GM23338 (cell line): ENCODE data around the gene TBX1. TPM values are rescaled to one million over a fixed set of nuclear protein-coding genes. Genes with fewer than 3 reads are reported as not detected.

Source experiments
- ATAC-seq: fragments of 200-7000 bp; cut with Tn5 transposase; 3 replicates; pipeline ENCODE4 v1.9.1; 2020
- DNase-seq: peaks from one replicate; pipeline ENCODE4 v3.0.0-alpha.2; 2015; ENCODE audit warnings: low spot score
- H2AFZ ChIP-seq: fragments of 200-600 bp; sonication (generic); 2 replicates; pipeline ENCODE4 v1.8.0; 2016; ENCODE audit warnings: antibody characterized with exemption, mild to moderate bottlenecking, moderate library complexity
- H3F3A ChIP-seq: fragments of 200-600 bp; sonication (generic); replicated peaks from 2 replicates; pipeline ENCODE4 v1.8.0; 2017; ENCODE audit warnings: antibody characterized with exemption, mixed run types, low read depth
- H3K27ac ChIP-seq: fragments of 200-600 bp; sonication (generic); 2 replicates; pipeline ENCODE4 v1.6.1; 2016; ENCODE audit warnings: low read depth
- H3K27me3 ChIP-seq: fragments of 200-600 bp; sonication (generic); 2 replicates; pipeline ENCODE4 v1.8.0; 2016; ENCODE audit warnings: mild to moderate bottlenecking, mixed run types, moderate library complexity; ENCODE audit not compliant: insufficient read depth
- H3K36me3 ChIP-seq: fragments of 200-600 bp; sonication (generic); 2 replicates; pipeline ENCODE4 v1.8.0; 2016; ENCODE audit warnings: mild to moderate bottlenecking; ENCODE audit not compliant: insufficient read depth
- H3K4me1 ChIP-seq: fragments of 200-600 bp; sonication (generic); 2 replicates; pipeline ENCODE4 v1.8.0; 2016; ENCODE audit warnings: mild to moderate bottlenecking, moderate library complexity; ENCODE audit not compliant: insufficient read depth
- H3K4me2 ChIP-seq: fragments of 200-600 bp; sonication (generic); 2 replicates; pipeline ENCODE4 v1.7.1; 2017; ENCODE audit warnings: mixed run types
- H3K4me3 ChIP-seq: fragments of 200-600 bp; sonication (generic); 2 replicates; pipeline ENCODE4 v1.6.1; 2016; ENCODE audit warnings: mixed run types
- H3K79me2 ChIP-seq: fragments of 200-600 bp; sonication (generic); replicated peaks from 2 replicates; pipeline ENCODE4 v1.8.0; 2017; ENCODE audit warnings: mild to moderate bottlenecking; ENCODE audit not compliant: insufficient read depth
- H3K9me2 ChIP-seq: fragments of 200-600 bp; sonication (generic); 2 replicates; pipeline ENCODE4 v1.8.0; 2017; ENCODE audit not compliant: insufficient read depth
- H4K20me1 ChIP-seq: fragments of 200-600 bp; sonication (generic); replicated peaks from 2 replicates; pipeline ENCODE4 v1.8.0; 2017; ENCODE audit warnings: mild to moderate bottlenecking; ENCODE audit not compliant: insufficient read depth
- H3K27ac Mint-ChIP-seq: 2 replicates; pipeline ENCODE4 v1.8.0; 2020; ENCODE audit warnings: inconsistent platforms, mild to moderate bottlenecking, moderate library complexity, mixed read lengths
- H3K27me3 Mint-ChIP-seq: 3 replicates; pipeline ENCODE4 v1.8.0; 2022; ENCODE audit warnings: low read depth, mild to moderate bottlenecking, moderate library complexity, mixed read lengths, inconsistent platforms; ENCODE audit not compliant: insufficient read depth, poor library complexity
- H3K36me3 Mint-ChIP-seq: 3 replicates; pipeline ENCODE4 v1.8.0; 2021; ENCODE audit warnings: low read depth, mild to moderate bottlenecking, inconsistent platforms, moderate library complexity, mixed read lengths
- H3K4me1 Mint-ChIP-seq: 3 replicates; pipeline ENCODE4 v1.8.0; 2020; ENCODE audit warnings: mild to moderate bottlenecking, inconsistent platforms, mixed read lengths
- H3K4me3 Mint-ChIP-seq: 3 replicates; pipeline ENCODE4 v1.8.0; 2021; ENCODE audit warnings: moderate library complexity, mild to moderate bottlenecking, inconsistent platforms, mixed read lengths
- H3K9me3 Mint-ChIP-seq: 3 replicates; pipeline ENCODE4 v1.8.0; 2020; ENCODE audit warnings: moderate library complexity, mild to moderate bottlenecking, inconsistent platforms, mixed read lengths
- CREB1 ChIP-seq: fragments of 250-450 bp; sonication (Bioruptor Pico); IDR thresholded peaks from 2 replicates; pipeline ENCODE4 v1.5.0; 2020; ENCODE audit warnings: low read depth, mild to moderate bottlenecking, moderate library complexity
- ETS1 ChIP-seq: IDR thresholded peaks from 2 replicates; pipeline ENCODE4 v1.6.1; 2016; ENCODE audit warnings: antibody characterized with exemption
- EZH2 ChIP-seq: fragments of 200-600 bp; sonication (generic); IDR thresholded peaks from one replicate; pipeline ENCODE4 v1.8.0; 2017; ENCODE audit warnings: antibody characterized with exemption, mild to moderate bottlenecking, low read depth; ENCODE audit not compliant: unreplicated experiment
- EZH2phosphoT487 ChIP-seq: fragments of 200-600 bp; sonication (generic); IDR thresholded peaks from one replicate; pipeline ENCODE4 v1.8.1; 2018; ENCODE audit warnings: antibody characterized with exemption; ENCODE audit not compliant: unreplicated experiment
- JUNB ChIP-seq: IDR thresholded peaks from one replicate; pipeline ENCODE4 v1.6.1; 2016; ENCODE audit warnings: antibody characterized with exemption; ENCODE audit not compliant: unreplicated experiment
- NANOG ChIP-seq: IDR thresholded peaks from 2 replicates; pipeline ENCODE4 v1.6.1; 2016; ENCODE audit warnings: antibody characterized with exemption, borderline replicate concordance
- POLR2AphosphoS5 ChIP-seq: IDR thresholded peaks from 2 replicates; pipeline ENCODE4 v1.6.1; 2016; ENCODE audit warnings: antibody characterized with exemption, low read depth
- STAT1 ChIP-seq: IDR thresholded peaks from one replicate; pipeline ENCODE4 v1.6.1; 2016; ENCODE audit warnings: antibody characterized with exemption; ENCODE audit not compliant: unreplicated experiment
- ZNF114 ChIP-seq: fragments of 250-450 bp; sonication (Bioruptor Pico); IDR thresholded peaks from 2 replicates; pipeline ENCODE4 v1.5.0; 2020; ENCODE audit warnings: mild to moderate bottlenecking, moderate library complexity
- ZNF331 ChIP-seq: fragments of 250-450 bp; sonication (Bioruptor Pico); IDR thresholded peaks from 2 replicates; pipeline ENCODE4 v1.5.0; 2020; ENCODE audit warnings: low read depth, mild to moderate bottlenecking, moderate library complexity
- polyA plus RNA-seq: library from polyadenylated mRNA; unstranded; fragments of >200 nt; fragmentation: Nextera tagmentation; extraction: Ambion mirVana; gene quantifications from 2 replicates; pipeline ENCODE4 v1.2.1, GENCODE V29; 2016
- total RNA-seq: library from RNA; depleted of rRNA; stranded (reverse); fragments of >200 nt; shearing (Covaris generic); gene quantifications from 2 replicates; pipeline ENCODE4 v1.2.3, GENCODE V29; 2014
- TF ChIP-seq, protein P1 (sequence below), 2 experiments: fragments of 200-600 bp in 1 of 2; sonication (generic) in 1 of 2; conservative IDR thresholded peaks; 2 replicates each; pipeline versions ENCODE4 v1.5.1 to v1.6.1; 2016 to 2017; ENCODE audit warnings: antibody characterized with exemption in 2 of 2, low read depth in 2 of 2, mild to moderate bottlenecking in 2 of 2, moderate library complexity in 1 of 2
- TF ChIP-seq, protein P2 (sequence below): IDR thresholded peaks from one replicate; pipeline ENCODE4 v1.6.1; 2018; ENCODE audit warnings: antibody characterized with exemption; ENCODE audit not compliant: unreplicated experiment

TBX1 gene
- total and polyA plus RNA-seq, 2 experiments from 2014 or later = 0.19 to 0.66 TPM

- DNase-seq (no peak), ATAC-seq (no peak)
- Histone ChIP-seq H3K79me2 (no peaks in the 10 kb centered on the region), H3K27ac (no peak overlapping the region), H3K4me3 (no peak overlapping the region), H3F3A (no peaks in the 10 kb centered on the region), H3K4me2 (no peak overlapping the region), H4K20me1 (no peaks in the 10 kb centered on the region; the same call in 1 of the 2 replicates), H3K36me3 (no peaks in the 10 kb centered on the region), H3K4me1 (no peaks in the 10 kb centered on the region; the same call in 1 of the 2 replicates), H2AFZ (no peak overlapping the region), H3K9me2 (no peaks in the 10 kb centered on the region), H3K27me3 (peaks cover 36% of the 10 kb centered on the region)
- peaks cover 71% of the 10 kb centered on the region for H3K27me3 Mint-ChIP-seq
- TF ChIP-seq JUNB = no peak
- no peak for TF ChIP-seq CREB1 (CRISPR knock-in tag)
- no peak for TF ChIP-seq EZH2phosphoT487
- no peak overlapping the region for H3K27ac Mint-ChIP-seq
- peaks cover 12% of the 10 kb centered on the region for H3K9me3 Mint-ChIP-seq
- H3K4me3 Mint-ChIP-seq = no peak overlapping the region
- H3K4me1 Mint-ChIP-seq = peaks cover 13% of the 10 kb centered on the region; the same call in 2 of the 3 replicates
- peaks cover 2% of the 10 kb centered on the region; the same call in 1 of the 3 replicates for H3K36me3 Mint-ChIP-seq
Measured at GRCh38 chr22:19728836-19729235, 31.7 kb upstream of the TBX1 start.

DNA sequence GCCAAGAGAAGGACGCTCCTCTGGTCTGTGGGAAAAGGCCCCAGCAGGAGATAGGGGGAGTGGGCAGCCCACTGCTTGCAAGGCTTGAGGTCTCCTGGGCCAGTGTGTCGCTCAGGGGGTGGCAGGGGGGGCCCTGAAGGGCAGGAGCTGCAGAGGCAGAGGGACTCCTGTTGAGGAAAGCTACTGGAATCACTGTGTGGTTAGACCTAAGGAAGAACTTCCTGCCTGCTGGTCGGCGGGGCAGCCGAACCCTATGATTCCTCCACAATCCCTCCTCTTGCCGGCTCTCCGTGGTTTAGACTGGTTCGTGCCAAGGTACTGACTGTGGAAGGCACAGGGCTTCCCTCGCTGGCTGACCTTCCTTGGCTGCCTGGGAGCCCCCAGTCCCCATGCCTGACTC is 31.1 kb upstream of the TBX1 start:
- H3K4me3 Mint-ChIP-seq = no peak overlapping the region
- H3K9me3 Mint-ChIP-seq = peaks cover 12% of the 10 kb centered on the region
- no peaks in the 10 kb centered on the region for H3K9me2 ChIP-seq
- H3K4me2 ChIP-seq = no peak overlapping the region
- H3K36me3 Mint-ChIP-seq = peaks cover 2% of the 10 kb centered on the region; the same call in 1 of the 3 replicates
- H3K36me3 ChIP-seq = no peaks in the 10 kb centered on the region
- peaks cover 29% of the 10 kb centered on the region for H3K27me3 ChIP-seq
- H3K4me1 ChIP-seq = no peaks in the 10 kb centered on the region; the same call in 1 of the 2 replicates
- no peak overlapping the region for H3K27ac Mint-ChIP-seq
- H3K4me3 ChIP-seq = no peak overlapping the region
- no peaks in the 10 kb centered on the region for H3K79me2 ChIP-seq
- H2AFZ ChIP-seq = no peak overlapping the region
- ATAC-seq = no peak
- H3F3A ChIP-seq = no peaks in the 10 kb centered on the region
- H3K27ac ChIP-seq = no peak overlapping the region
- no peak for DNase-seq
- no peaks in the 10 kb centered on the region; the same call in 1 of the 2 replicates for H4K20me1 ChIP-seq
- H3K4me1 Mint-ChIP-seq = peaks cover 13% of the 10 kb centered on the region; the same call in 2 of the 3 replicates
- peaks cover 71% of the 10 kb centered on the region for H3K27me3 Mint-ChIP-seq
- TF ChIP-seq NANOG = no peak
- TF ChIP-seq, protein P1, sequence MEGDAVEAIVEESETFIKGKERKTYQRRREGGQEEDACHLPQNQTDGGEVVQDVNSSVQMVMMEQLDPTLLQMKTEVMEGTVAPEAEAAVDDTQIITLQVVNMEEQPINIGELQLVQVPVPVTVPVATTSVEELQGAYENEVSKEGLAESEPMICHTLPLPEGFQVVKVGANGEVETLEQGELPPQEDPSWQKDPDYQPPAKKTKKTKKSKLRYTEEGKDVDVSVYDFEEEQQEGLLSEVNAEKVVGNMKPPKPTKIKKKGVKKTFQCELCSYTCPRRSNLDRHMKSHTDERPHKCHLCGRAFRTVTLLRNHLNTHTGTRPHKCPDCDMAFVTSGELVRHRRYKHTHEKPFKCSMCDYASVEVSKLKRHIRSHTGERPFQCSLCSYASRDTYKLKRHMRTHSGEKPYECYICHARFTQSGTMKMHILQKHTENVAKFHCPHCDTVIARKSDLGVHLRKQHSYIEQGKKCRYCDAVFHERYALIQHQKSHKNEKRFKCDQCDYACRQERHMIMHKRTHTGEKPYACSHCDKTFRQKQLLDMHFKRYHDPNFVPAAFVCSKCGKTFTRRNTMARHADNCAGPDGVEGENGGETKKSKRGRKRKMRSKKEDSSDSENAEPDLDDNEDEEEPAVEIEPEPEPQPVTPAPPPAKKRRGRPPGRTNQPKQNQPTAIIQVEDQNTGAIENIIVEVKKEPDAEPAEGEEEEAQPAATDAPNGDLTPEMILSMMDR (conservative IDR thresholded peaks at IDR 0.05; ENCODE audit: low read depth in 2 of 2) = no peak
- TF ChIP-seq POLR2AphosphoS5 = no peak
- TF ChIP-seq EZH2phosphoT487 = no peak
- TF ChIP-seq EZH2 = no peak
- no peak for TF ChIP-seq ZNF114 (CRISPR knock-in tag)
- no peak for TF ChIP-seq STAT1
- TF ChIP-seq ETS1 = no peak
- TF ChIP-seq, protein P2, sequence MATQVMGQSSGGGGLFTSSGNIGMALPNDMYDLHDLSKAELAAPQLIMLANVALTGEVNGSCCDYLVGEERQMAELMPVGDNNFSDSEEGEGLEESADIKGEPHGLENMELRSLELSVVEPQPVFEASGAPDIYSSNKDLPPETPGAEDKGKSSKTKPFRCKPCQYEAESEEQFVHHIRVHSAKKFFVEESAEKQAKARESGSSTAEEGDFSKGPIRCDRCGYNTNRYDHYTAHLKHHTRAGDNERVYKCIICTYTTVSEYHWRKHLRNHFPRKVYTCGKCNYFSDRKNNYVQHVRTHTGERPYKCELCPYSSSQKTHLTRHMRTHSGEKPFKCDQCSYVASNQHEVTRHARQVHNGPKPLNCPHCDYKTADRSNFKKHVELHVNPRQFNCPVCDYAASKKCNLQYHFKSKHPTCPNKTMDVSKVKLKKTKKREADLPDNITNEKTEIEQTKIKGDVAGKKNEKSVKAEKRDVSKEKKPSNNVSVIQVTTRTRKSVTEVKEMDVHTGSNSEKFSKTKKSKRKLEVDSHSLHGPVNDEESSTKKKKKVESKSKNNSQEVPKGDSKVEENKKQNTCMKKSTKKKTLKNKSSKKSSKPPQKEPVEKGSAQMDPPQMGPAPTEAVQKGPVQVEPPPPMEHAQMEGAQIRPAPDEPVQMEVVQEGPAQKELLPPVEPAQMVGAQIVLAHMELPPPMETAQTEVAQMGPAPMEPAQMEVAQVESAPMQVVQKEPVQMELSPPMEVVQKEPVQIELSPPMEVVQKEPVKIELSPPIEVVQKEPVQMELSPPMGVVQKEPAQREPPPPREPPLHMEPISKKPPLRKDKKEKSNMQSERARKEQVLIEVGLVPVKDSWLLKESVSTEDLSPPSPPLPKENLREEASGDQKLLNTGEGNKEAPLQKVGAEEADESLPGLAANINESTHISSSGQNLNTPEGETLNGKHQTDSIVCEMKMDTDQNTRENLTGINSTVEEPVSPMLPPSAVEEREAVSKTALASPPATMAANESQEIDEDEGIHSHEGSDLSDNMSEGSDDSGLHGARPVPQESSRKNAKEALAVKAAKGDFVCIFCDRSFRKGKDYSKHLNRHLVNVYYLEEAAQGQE = no peak
- TF ChIP-seq JUNB = no peak
- no peak for TF ChIP-seq ZNF331 (CRISPR knock-in tag)
- no peak for TF ChIP-seq CREB1 (CRISPR knock-in tag)
